ENCODE measurements around the gene FGFRL1. TPM values are rescaled to one million over a fixed set of nuclear protein-coding genes. Genes with fewer than 3 reads are reported as not detected.

The FGFRL1 gene
- total RNA-seq, 3 donors from 2014 or later, result 19.8 to 40.0 (median 22.9) TPM

GRCh38 chr4:965048-965765, 46.2 kb upstream of the FGFRL1 start:
- H3K27ac ChIP-seq, result no peak overlapping the region
- no peaks in the 10 kb centered on the region for H3K4me1 ChIP-seq
- H3K4me3 ChIP-seq, result no peak overlapping the region
- TF ChIP-seq POLR2A (IDR thresholded peaks at IDR 0.05) (no peak), CTCF (IDR thresholded peaks at IDR 0.05) (no peak), POLR2AphosphoS5 (IDR thresholded peaks at IDR 0.05) (no peak)
- H3K36me3 ChIP-seq, result no peaks in the 10 kb centered on the region
- no peaks in the 10 kb centered on the region for H3K9me3 ChIP-seq
- intact Hi-C loops (cut with DNase I; ENCODE audit: low total_unique reads), result no loop called here
- H3K27me3 ChIP-seq, result no peaks in the 10 kb centered on the region
- DNase-seq (ENCODE audit: low spot score in 2 of 2), result no peak

GRCh38 chr4:965766-966134, 45.7 kb upstream of the FGFRL1 start:
- intact Hi-C loops (cut with DNase I; ENCODE audit: low total_unique reads), result no loop called here
- no peaks in the 10 kb centered on the region for H3K9me3 ChIP-seq
- no peak for TF ChIP-seq POLR2AphosphoS5 (IDR thresholded peaks at IDR 0.05)
- no peaks in the 10 kb centered on the region for H3K27me3 ChIP-seq
- H3K27ac ChIP-seq, result no peak overlapping the region
- H3K4me3 ChIP-seq, result no peak overlapping the region
- no peak for DNase-seq (ENCODE audit: low spot score in 2 of 2)
- H3K36me3 ChIP-seq, result no peaks in the 10 kb centered on the region
- H3K4me1 ChIP-seq, result no peaks in the 10 kb centered on the region

GRCh38 chr4:966266-967112, 44.9 kb upstream of the FGFRL1 start:
- Histone ChIP-seq H3K4me3 (no peak overlapping the region), H3K4me1 (peaks cover under 1 to 4% of the 10 kb centered on the region in 2 donors), H3K36me3 (no peaks in the 10 kb centered on the region), H3K9me3 (no peaks in the 10 kb centered on the region), H3K27ac (no peak overlapping the region), H3K27me3 (no peaks in the 10 kb centered on the region)
- TF ChIP-seq POLR2AphosphoS5 (IDR thresholded peaks at IDR 0.05) (no peak), CTCF (IDR thresholded peaks at IDR 0.05) (no peak), POLR2A (IDR thresholded peaks at IDR 0.05) (no peak)
- DNase-seq (ENCODE audit: low spot score in 2 of 2), result no peak
- intact Hi-C loops (cut with DNase I; ENCODE audit: low total_unique reads), result no loop called here

GRCh38 chr4:967113-968104, 44.0 kb upstream of the FGFRL1 start:
- H3K4me3 ChIP-seq, result no peak overlapping the region
- no peak overlapping the region for H3K27ac ChIP-seq
- H3K27me3 ChIP-seq, result no peaks in the 10 kb centered on the region
- intact Hi-C loops (cut with DNase I; ENCODE audit: low total_unique reads), result no loop called here
- H3K36me3 ChIP-seq, result no peaks in the 10 kb centered on the region
- no peaks in the 10 kb centered on the region for H3K9me3 ChIP-seq
- no peak for DNase-seq (ENCODE audit: low spot score in 2 of 2)
- peaks cover 10 to 13% of the 10 kb centered on the region in 2 donors for H3K4me1 ChIP-seq
- no peak for TF ChIP-seq POLR2AphosphoS5 (IDR thresholded peaks at IDR 0.05)
- TF ChIP-seq POLR2A (IDR thresholded peaks at IDR 0.05), result no peak
- TF ChIP-seq CTCF (IDR thresholded peaks at IDR 0.05), result no peak

GRCh38 chr4:968221-968620, 43.2 kb upstream of the FGFRL1 start:
- Histone ChIP-seq H3K9me3 (no peaks in the 10 kb centered on the region), H3K4me1 (peaks cover 16% of the 10 kb centered on the region in 2 donors), H3K4me3 (no peak overlapping the region), H3K27me3 (no peaks in the 10 kb centered on the region), H3K36me3 (no peaks in the 10 kb centered on the region), H3K27ac (no peak overlapping the region)
- no peak for TF ChIP-seq CTCF (IDR thresholded peaks at IDR 0.05)
- DNase-seq (ENCODE audit: low spot score in 2 of 2), result no peak
- intact Hi-C loops (cut with DNase I; ENCODE audit: low total_unique reads), result no loop called here

All from breast epithelium (tissue), 4 donors.